Brain microvascular endothelial cell (primary cell): ENCODE data around the gene INSR.

Experiments
- DNase-seq: peaks from one replicate; pipeline ENCODE4 v3.0.0-alpha.2; 2020
- H3K27ac ChIP-seq: fragments of 250-450 bp; sonication (Bioruptor Pico); 2 replicates; pipeline ENCODE4 v1.5.1; 2020; ENCODE audit warnings: mild to moderate bottlenecking, moderate library complexity
- H3K27me3 ChIP-seq: fragments of 250-450 bp; sonication (Bioruptor Pico); replicated peaks from 2 replicates; pipeline ENCODE4 v1.5.1; 2020; ENCODE audit warnings: mild to moderate bottlenecking
- H3K36me3 ChIP-seq: fragments of 250-450 bp; sonication (Bioruptor Pico); replicated peaks from 2 replicates; pipeline ENCODE4 v1.5.1; 2020; ENCODE audit warnings: mild to moderate bottlenecking
- H3K4me3 ChIP-seq: 2 replicates; pipeline ENCODE4 v1.5.1; 2011; ENCODE audit warnings: low read depth, mild to moderate bottlenecking, control low read depth, low read length, moderate library complexity
- in situ Hi-C: cut with HindIII; loops from 2 replicates; pipeline ENCODE4 v1.10.0; 2017; ENCODE audit warnings: low sequenced_read_pairs, low pct_ligation_motif_present
- TF ChIP-seq, protein P1 (sequence below): IDR thresholded peaks from 2 replicates; pipeline ENCODE4 v1.5.1; 2011; ENCODE audit warnings: low read depth, mild to moderate bottlenecking, moderate library complexity, low read length, control low read depth, inconsistent platforms; ENCODE audit errors: missing control alignments

INSR gene

DNA sequence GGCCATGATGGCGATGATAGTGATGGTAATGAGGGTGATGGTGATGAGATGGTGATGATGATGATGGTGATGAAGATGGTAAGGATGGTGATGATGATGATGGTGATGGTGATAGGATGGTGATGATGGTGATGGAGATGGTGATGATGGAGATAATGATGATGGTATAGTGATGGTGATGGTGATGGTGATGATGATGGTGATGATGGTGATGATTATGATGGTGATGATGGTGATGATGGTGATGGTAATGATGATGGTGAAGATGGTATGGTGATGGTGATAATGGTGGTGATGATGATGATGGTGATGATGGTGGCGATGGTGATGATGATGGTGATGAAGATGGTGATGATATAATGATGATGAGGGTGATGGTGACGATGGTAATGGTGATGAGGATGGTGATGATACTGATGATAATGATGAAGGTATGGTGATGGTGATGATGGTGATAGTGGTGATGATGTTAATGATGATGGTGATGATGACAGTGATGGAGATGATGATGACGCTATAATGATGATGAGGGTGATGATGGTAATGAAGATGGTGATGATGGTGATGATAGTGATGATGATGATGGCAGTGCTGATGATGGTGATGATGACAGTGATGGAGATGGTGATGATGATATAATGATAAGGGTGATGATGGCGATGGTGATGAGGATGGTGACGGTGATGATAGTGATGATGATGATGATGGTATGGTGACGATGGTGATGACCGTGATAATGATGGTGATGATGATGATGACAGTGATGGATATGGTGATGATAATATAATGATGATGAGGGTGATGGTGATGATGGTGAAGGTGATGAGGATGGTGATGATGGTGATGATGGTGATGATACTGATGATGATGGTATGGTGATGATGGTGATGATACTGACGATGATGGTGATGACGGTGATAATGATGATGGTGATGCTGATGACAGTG lies 187.2 kb downstream of the INSR start:
- Histone ChIP-seq H3K27ac (no peak overlapping the region), H3K36me3 (no peaks in the 10 kb centered on the region), H3K4me3 (no peak overlapping the region), H3K27me3 (no peaks in the 10 kb centered on the region)
- in situ Hi-C loops, result no loop called here
- no peak for DNase-seq
- TF ChIP-seq, protein P1, sequence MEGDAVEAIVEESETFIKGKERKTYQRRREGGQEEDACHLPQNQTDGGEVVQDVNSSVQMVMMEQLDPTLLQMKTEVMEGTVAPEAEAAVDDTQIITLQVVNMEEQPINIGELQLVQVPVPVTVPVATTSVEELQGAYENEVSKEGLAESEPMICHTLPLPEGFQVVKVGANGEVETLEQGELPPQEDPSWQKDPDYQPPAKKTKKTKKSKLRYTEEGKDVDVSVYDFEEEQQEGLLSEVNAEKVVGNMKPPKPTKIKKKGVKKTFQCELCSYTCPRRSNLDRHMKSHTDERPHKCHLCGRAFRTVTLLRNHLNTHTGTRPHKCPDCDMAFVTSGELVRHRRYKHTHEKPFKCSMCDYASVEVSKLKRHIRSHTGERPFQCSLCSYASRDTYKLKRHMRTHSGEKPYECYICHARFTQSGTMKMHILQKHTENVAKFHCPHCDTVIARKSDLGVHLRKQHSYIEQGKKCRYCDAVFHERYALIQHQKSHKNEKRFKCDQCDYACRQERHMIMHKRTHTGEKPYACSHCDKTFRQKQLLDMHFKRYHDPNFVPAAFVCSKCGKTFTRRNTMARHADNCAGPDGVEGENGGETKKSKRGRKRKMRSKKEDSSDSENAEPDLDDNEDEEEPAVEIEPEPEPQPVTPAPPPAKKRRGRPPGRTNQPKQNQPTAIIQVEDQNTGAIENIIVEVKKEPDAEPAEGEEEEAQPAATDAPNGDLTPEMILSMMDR, result no peak

DNA sequence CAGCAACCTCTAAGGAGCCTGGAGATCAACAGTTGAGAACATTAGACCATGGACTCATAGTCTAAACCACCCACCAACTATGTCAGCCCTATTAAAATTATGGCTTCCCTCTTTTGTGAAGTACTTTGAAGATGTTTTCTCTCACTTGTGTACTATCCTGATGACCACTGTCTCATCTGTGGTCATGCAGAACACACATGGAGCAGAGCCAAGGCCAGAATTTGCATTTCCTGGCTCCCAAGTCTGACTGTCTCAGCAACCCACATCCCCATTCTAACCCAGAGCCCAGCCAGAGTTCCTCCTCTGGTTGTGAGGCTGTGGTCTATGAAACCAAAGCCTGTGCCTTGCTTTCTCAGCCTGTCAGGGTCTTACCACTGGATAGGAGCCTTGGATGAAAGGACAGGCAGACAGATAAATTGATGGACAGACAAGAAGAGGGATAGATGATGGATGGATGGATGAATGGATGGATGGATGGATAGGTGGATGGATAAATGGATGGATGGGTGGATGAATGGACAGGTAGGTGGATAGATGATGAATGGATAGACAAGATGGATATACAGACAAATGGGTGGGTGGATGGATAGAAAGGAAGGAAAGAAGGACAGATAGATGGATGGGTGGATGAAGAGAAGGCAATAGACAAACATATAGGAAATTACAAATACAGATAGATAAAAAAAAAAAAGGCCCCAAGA lies 189.3 kb downstream of the INSR start:
- Histone ChIP-seq H3K27me3 (no peaks in the 10 kb centered on the region), H3K27ac (no peak overlapping the region), H3K36me3 (no peaks in the 10 kb centered on the region), H3K4me3 (no peak overlapping the region)
- in situ Hi-C loops, result no loop called here
- TF ChIP-seq, protein P1, result no peak
- no peak for DNase-seq

- TF ChIP-seq, protein P1, result no peak
- in situ Hi-C loops, result no loop called here
- H3K27ac ChIP-seq, result no peak overlapping the region
- H3K36me3 ChIP-seq, result no peaks in the 10 kb centered on the region
- H3K4me3 ChIP-seq, result no peak overlapping the region
- H3K27me3 ChIP-seq, result no peaks in the 10 kb centered on the region
- no peak for DNase-seq
Observed at GRCh38 chr19:7101498-7102253, 192.5 kb downstream of the INSR start.

GRCh38 chr19:7099597-7099921 lies 194.7 kb downstream of the INSR start:
- peak overlapping the region; percentile 70 for H3K27ac ChIP-seq
- H3K4me3 ChIP-seq, result peak overlapping the region; percentile 80
- DNase-seq, result no peak
- in situ Hi-C loops, result no loop called here
- TF ChIP-seq, protein P1, result no peak
- no peaks in the 10 kb centered on the region for H3K36me3 ChIP-seq
- H3K27me3 ChIP-seq, result no peaks in the 10 kb centered on the region

DNA sequence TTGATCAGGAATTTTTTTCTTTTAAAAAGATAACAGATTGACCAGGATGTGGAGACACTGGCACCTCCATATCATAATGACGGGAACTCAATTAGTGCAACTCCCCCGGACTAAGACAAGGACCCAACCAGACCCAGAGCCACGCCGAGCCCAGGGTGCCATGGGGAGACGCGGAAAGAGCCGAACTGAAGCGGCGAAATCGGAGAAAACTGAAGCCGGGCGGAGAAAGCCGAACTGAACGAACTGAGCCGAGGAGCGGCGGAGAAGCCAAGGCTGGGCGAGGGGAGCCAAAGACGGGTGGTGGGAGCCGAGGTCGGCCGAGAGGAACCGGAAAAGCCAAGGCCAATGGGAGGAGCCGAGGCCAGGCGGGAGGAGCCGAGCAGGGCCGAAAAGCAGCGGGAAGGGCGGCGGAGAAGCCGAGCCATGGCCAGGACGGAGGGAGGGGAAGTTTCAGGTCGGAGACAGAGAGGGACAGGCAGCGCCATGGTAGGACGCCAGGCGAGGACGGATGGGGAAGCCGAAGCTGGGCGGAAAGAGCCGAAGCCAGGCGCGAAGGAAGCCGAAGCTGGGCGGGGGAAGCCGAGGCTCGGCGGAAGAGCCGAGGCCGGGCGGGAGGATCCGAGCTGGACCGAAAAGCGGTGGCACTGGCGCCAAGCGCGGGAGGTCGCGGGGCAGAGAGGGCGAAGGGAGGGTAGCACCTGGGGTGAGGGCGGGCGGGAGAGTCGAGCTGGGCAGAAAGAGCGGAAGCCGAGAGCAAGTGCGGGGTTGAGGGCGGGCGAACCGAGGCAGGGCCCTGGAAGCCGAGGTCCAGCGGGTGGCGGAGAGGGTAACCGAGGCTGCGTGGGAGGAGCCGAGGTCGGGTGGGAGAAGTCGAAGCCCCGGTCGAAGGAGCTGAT lies 195.3 kb downstream of the INSR start:
- in situ Hi-C loops, result no loop called here
- TF ChIP-seq, protein P1, result no peak
- DNase-seq, result peak; percentile 82

More for the DNA sequence above, 195.3 kb downstream of the INSR start:
- no peaks in the 10 kb centered on the region for H3K27me3 ChIP-seq
- H3K4me3 ChIP-seq, result peak overlapping the region; percentile 80
- no peaks in the 10 kb centered on the region for H3K36me3 ChIP-seq
- peak overlapping the region; percentile 70 for H3K27ac ChIP-seq
